Islet precursor cell (in vitro differentiated cells): ENCODE data around the gene OAS3.

Source experiments
- DNase-seq: peaks from one replicate; pipeline ENCODE4 v3.0.0-alpha.2; 2018

The OAS3 gene

DNA sequence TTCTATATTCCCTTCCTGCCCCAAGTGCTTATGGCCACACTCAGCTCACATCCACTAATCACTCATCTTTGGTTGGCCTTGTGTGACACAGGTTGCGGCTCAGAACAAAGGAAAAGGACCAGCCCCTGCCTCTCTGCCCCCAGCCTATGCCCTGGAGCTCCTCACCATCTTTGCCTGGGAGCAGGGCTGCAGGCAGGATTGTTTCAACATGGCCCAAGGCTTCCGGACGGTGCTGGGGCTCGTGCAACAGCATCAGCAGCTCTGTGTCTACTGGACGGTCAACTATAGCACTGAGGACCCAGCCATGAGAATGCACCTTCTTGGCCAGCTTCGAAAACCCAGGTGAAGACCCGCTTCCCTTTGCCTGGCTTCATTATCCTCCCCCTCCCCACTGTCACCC lies 24.3 kb downstream of the OAS3 start:
- peak; percentile 43 for DNase-seq

DNA sequence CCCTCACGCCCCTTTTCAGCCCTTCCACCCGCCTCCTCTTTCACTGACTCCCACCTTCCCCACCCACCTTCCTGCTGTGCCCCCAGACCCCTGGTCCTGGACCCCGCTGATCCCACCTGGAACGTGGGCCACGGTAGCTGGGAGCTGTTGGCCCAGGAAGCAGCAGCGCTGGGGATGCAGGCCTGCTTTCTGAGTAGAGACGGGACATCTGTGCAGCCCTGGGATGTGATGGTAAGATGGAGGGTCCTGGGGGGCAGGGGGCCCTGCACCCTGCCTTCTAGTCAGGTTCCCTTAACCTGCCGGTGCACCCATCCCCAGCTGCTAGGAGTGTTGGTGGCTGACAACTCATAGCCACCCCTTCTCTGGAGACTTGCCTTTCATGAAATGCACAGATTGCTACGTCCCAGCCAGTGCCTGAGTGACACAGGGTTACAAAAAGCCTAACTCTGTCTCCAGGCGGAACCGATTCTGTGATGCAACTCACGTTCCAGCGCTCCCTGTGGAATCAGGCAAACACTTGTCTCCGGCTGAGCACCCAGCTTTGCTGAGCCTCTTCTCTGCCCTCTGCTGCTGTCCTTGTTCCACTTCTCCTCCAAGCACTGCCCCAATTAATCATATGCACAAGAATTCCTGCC lies 25.1 kb downstream of the OAS3 start:
- peak; percentile 47 for DNase-seq

DNA sequence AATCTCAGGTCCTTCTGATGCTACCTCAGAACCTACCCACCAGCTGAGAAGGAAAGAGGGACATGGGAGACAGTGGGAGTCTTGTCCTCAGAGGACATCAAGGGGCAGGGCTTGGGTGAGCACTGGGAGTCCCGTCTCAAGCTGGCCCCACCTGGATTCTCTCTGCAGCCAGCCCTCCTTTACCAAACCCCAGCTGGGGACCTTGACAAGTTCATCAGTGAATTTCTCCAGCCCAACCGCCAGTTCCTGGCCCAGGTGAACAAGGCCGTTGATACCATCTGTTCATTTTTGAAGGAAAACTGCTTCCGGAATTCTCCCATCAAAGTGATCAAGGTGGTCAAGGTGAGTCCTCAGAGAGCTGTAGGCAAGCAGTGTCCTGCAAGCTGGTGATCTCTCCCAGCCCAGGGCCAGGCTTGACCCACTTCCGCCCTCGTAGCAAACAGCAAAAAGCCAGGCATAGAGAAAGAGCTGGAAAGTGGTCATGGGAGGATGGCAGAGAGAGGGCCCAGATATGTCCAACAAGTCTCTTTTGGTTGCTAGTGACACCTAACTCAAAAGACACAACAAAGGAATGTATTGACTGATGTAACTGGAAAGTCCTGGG lies 25.9 kb downstream of the OAS3 start:
- peak; percentile 26 for DNase-seq

DNA sequence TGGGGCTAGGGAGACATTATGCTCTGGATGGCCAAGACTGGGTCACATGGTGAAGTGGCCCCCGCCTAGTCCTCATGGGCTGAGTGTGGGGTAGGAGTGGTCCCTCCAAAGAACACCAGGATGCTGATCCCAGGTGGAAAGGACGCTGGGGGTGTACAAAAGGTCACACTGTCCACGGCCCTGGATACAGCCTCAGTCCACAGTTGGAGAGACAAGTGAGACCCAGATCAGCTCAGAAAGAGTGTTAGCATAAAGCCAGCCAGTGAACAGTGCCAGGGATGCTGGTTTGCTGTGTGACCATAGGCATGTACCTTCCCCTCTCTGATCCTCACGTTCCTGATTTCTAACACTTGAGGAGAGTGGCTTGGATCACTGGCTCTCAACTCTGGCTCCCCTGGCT lies 26.6 kb downstream of the OAS3 start:
- DNase-seq, result peak; percentile 29

DNA sequence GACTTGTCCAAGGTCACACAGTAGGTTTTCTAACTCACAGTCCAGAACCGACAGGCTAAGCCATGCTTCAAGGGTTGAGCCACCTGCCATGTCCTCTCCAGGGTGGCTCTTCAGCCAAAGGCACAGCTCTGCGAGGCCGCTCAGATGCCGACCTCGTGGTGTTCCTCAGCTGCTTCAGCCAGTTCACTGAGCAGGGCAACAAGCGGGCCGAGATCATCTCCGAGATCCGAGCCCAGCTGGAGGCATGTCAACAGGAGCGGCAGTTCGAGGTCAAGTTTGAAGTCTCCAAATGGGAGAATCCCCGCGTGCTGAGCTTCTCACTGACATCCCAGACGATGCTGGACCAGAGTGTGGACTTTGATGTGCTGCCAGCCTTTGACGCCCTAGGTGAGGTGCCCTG lies 27.4 kb downstream of the OAS3 start:
- no peak for DNase-seq

DNA sequence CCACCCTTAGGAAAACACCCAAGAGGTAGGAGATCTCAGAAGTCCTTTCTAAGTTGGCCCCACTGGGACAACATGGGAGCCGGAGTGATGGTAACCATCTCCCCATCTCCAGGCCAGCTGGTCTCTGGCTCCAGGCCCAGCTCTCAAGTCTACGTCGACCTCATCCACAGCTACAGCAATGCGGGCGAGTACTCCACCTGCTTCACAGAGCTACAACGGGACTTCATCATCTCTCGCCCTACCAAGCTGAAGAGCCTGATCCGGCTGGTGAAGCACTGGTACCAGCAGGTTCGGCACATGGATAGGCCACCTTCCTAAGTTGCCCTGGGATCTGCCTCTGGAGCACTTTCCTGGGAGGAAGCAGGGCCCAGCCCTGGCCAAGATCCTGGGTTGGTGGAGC lies 29.0 kb downstream of the OAS3 start:
- DNase-seq, result peak; percentile 45

DNA sequence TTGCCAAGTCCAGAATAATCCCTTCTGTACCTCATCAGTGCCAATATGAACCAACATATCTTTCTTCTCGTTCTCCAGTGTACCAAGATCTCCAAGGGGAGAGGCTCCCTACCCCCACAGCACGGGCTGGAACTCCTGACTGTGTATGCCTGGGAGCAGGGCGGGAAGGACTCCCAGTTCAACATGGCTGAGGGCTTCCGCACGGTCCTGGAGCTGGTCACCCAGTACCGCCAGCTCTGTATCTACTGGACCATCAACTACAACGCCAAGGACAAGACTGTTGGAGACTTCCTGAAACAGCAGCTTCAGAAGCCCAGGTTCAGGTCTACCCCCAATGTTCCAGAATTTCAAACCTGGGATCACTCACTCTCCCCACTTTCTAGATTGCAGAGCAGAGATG lies 29.6 kb downstream of the OAS3 start:
- DNase-seq, result peak; percentile 44

DNA sequence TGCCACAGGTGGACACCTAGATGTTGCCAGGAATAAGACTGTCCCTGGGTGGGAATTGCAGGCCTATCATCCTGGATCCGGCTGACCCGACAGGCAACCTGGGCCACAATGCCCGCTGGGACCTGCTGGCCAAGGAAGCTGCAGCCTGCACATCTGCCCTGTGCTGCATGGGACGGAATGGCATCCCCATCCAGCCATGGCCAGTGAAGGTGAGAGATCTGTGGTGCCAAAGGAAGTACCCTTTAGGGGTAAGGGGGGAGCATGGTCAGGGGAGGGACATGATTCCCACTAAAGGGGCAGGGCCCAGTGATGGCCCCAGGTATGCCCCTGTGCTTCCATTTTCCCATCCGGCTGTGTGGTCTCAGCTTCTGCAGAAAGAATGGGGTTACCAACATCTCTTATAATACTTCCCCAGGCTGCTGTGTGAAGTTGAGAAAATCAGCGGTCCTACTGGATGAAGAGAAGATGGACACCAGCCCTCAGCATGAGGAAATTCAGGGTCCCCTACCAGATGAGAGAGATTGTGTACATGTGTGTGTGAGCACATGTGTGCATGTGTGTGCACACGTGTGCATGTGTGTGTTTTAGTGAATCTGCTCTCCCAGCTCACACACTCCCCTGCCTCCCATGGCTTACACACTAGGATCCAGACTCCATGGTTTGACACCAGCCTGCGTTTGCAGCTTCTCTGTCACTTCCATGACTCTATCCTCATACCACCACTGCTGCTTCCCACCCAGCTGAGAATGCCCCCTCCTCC lies 31.5 kb downstream of the OAS3 start:
- DNase-seq, result peak; percentile 37

DNA sequence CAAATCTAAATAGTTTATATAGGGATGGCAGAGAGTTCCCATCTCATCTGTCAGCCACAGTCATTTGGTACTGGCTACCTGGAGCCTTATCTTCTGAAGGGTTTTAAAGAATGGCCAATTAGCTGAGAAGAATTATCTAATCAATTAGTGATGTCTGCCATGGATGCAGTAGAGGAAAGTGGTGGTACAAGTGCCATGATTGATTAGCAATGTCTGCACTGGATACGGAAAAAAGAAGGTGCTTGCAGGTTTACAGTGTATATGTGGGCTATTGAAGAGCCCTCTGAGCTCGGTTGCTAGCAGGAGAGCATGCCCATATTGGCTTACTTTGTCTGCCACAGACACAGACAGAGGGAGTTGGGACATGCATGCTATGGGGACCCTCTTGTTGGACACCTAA lies 32.1 kb downstream of the OAS3 start:
- DNase-seq, result no peak

DNA sequence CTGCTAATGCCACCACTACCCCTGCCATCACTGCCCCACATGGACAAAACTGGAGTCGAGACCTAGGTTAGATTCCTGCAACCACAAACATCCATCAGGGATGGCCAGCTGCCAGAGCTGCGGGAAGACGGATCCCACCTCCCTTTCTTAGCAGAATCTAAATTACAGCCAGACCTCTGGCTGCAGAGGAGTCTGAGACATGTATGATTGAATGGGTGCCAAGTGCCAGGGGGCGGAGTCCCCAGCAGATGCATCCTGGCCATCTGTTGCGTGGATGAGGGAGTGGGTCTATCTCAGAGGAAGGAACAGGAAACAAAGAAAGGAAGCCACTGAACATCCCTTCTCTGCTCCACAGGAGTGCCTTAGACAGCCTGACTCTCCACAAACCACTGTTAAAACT lies 33.0 kb downstream of the OAS3 start:
- peak; percentile 43 for DNase-seq

DNA sequence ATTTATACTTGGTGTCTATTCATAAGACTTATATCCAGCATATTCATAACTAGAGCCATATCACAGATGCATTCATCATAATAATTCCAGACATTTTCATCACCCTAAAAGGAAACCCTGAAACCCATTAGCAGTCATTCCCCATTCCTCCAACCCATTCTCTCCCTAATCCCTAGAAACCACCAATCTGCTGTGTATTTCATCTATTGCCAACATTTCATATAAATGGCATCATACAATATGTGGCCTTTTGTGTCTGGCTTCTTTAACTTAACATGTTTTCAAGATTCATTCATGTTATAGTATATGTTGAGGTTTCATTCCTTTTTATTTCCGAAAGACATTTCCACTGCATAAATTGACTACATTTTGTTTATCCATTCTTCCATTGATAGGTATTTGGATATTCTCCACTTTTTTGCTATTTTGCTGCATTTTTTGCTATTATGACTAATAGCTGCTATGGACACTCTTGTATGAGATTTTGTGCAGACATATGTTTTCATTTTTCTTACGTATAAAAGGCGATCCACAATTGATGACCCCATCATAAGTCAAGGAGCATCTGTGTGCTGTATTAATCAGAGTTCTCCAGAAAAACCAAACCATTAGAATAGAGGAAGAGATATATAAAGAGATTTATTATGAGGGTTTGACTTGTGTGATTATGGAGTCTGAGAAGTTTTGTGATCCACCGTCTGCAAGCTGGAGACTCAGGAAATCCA lies 34.9 kb downstream of the OAS3 start:
- DNase-seq, result no peak

DNA sequence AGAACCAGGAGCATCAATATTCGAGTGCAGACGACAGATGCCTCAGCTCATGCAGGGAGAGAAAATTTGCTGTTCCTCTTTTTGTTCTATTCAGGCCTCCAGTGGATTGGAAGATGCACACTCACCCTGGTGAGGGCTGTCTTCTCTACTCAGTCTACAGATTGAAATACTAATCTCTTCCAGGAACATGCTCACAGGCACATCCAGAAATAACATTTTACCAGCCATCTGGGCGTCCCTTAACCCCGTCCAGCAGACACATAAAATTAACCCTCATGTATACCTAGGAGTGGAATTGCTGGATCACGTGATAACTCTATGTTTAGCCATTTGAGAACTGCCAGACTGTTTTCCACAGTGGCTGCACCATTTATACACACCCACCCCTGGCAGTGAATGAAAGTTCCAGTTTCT lies 35.6 kb downstream of the OAS3 start:
- peak; percentile 26 for DNase-seq

DNA sequence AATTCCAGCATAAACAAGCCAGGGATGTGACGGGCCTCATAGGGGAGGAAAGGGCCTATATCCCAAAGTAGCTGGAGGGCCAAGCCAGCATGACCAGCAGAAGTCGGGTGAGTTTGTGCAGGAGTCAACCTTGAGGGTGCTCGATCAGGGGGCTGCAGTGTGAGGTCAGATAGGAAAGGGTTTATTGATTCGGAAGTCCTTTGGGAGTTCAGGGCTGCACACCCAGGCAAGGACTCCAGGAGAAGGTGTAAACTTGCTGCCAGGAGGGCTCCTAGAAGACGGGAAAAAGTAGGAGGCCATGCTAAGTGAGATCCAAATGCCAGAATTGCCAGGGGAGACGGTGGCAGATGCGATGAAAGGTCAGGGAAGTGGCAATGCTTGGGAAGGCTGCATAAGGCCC lies 36.6 kb downstream of the OAS3 start:
- peak; percentile 32 for DNase-seq

DNA sequence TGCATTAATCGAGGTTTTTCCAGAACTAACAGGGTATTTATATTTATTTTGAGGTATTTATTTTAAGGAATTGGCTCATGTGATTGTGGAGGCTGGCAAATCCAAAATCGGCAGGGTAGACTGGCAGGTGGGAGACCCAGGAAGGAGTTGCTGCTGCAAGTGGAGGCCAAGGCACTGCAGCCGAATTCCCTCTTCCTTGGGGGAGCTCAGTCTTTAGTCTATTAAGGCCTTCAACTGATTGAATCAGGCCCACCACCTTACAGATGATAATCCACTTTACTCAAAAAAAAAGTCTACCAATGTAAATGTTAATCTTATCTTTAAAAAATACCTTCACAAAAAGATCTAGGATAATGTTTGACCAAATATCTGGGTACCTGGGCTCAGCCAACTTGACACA lies 38.9 kb downstream of the OAS3 start:
- peak; percentile 29 for DNase-seq

DNA sequence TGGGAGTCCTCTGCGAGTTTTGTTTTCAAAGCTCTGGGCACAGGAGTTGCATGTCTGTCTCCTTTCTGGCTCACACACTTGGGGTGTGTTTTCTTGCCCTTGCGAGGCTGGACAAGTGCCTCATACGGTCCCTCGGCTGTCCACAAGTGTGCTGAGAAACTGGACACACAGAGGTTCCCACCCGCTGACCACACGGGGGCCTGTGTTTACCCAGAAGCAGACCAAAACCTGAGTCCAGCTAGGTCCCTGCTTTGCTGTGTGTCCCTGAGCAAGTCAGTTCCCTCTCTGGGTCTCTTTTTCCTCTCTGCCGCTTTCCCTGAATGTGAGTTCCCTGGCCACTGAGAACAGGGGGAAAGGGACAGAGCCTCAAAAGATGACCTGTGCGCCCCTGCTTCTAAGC lies 39.4 kb downstream of the OAS3 start:
- peak; percentile 33 for DNase-seq

DNA sequence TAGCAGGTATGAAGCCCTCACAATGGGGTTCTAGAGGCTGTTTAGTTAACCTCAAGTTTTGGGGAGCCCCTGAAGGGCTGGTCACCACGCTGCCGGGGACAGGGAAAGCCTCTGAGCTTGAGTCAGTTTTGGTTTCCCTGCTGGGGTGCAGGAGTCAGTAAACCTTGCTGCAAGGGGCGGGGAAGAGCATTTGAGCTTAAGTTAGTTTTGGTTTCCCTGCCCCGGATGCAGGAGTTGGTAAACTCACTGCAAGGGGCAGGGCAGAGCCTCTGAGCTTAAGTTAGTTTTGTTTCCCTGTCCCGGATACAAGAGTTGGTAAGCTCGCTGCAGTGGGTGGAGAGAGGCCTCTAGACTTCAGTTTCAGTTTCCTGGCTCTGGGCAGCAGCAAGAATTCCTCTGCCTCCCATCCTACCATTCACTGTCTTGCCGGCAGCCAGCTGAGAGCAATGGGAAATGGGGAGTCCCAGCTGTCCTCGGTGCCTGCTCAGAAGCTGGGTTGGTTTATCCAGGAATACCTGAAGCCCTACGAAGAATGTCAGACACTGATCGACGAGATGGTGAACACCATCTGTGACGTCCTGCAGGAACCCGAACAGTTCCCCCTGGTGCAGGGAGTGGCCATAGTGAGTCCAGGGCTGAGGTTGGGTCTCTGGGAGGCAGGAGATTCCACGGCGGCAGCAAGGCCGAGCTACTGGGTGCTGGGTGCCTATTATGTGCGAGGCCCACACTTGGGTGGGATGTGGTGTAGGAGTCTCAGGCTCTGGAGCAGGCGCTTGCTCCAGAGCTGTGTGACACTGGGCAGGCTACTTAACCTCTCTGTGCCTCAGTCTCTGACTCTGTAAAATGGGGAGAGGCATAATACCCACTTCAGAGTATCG lies 40.1 kb downstream of the OAS3 start, which contains the start of gene OAS2:
Gene OAS2 (plus strand): TSS at position 357 of the 878 bp plus-strand sequence. CDS start 90 bp downstream, at position 447.
- DNase-seq, result peak; percentile 56

DNA sequence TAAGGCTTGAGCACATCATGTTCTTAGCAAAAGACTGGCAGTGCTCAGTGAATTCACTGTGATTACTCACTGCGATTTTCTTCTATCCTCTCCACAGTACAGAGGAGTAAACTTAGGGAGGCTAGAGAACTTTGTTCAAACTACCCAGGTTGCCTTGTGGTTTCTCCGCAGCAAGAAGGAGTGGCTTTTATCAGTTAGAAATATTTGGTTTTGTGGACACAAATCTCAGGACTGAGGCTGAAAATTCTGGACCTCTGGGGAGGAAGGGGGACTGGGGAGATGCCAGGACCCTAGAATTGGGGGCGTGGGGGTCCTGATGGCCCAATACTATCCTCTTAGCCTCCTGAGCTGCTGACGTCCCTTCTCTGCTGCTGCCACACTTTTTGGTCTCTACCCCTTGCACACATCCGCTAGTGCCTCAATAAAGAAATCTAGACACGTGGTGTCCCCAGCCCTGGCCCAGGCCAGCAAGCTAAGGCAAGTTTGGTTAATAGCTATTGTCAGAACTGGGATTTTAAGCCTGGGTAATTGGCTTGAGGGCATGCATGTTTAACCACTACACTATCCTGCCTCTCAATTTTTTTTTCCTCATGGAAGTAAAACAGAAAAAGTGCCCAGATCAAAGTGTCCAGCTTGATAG lies 40.9 kb downstream of the OAS3 start:
- DNase-seq, result peak; percentile 41

DNA sequence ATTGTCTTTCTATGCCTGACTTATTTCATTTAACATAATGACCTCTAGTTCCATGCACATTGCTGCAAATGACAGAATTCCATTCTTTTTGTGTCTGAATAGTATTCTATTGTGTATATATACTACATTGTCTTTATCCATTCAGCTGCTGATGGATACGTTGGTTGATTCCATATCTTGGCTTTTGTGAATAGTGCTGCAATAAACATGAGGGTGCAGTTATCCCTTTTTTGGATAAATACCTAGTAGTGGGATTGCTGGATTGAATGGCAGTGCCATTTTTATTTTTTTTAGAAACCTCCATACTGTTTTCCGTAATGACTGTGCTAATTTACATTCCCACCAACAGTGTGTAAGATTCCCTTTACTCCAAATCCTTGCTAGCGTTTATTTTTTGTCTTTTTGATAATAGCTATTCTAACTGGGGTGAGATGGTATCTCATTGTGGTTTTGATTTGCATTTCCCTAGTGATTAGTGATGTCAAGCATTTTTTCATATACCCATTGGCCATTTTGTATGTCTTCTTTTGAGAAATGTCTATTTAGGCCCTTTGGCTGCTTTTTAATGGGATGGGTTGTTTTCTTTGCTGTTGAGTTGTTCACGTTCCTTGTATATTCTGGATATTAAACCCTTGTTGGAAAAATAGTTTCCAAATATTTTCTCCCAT lies 42.4 kb downstream of the OAS3 start:
- DNase-seq, result no peak

DNA sequence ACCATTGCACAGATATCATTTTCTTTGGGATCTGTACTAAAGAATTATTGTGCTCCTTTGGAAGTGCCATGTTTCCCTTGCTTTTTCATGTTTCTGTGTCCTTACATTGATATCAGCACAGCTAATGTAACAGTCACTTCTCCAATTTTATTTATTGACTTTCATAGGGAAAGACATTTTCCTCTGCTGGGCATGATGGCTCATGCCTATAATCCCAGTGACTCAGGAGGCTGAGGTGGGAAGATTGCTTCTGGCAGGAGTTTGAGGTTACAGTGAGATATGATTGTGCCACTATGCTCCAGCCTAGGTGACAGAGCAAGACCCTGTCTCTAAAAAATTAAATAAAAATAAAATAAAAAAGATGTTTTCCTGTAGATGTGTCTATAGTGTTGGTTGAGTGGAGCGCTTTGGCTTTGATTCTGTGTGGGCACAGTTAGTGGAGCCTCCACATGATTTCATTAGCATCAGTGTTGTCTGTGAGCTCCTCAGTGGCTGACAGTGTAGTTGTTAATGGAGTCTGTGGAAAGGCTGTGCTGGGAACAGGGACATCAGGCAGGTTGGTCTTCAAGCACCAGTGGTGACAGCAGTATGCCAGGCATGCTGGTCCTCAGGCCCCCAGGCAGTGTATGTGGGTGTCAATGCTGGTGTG lies 47.5 kb downstream of the OAS3 start:
- no peak for DNase-seq

DNA sequence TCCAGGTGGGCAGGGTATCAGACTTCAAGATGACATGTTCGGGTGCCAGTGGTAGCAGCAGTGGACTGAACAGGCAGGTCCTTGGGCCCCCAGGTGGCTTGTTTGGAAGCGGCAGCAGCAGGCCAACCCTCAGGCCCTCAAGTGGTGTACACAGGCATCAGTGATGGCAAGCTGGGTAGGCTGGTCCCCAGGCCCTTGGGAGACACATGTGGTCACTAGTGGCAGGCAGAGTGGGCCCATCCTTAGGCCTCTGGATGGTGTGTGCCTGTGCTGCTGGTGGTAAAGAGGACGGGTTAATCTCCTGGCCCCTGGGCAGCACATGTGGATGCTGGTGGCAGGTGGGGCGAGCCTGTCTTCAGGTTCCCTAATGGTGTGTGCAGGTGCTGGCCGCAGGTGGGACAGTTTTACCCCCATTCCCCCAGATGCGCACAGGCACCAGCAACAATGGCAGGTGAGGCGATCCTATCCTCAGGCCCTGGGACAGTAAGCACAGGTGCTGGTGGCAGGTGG lies 48.1 kb downstream of the OAS3 start:
- DNase-seq, result peak; percentile 48

DNA sequence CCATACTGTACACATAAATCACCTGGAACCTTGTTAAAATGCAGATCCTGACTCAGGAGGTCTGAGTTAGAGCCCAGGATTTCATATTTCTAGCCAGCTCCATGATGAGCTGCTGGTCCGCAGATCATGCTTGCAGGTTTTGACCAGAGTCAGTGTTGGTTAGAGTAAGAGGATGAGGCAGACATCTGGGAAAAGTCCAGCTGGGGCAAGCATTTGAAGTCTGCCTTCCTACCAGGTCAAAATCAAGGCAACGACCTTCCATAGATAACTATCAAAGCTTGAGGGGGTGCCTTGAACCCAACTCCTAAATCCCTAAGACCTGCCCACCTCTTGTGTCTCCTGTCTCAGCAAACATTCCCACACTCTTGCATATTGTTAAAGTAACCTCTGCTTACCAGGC lies 49.3 kb downstream of the OAS3 start:
- peak; percentile 18 for DNase-seq
